ENCODE results near the gene DNAH10. TPM values are rescaled to one million over a fixed set of nuclear protein-coding genes. Genes with fewer than 3 reads are reported as not detected.

DNAH10 gene
- total RNA-seq, 1 experiment from 2014 or later = 0.74 TPM

- no peak for DNase-seq (ENCODE audit: low read depth)
- in situ Hi-C loops (cut with HindIII; ENCODE audit: low pct_unique_long_range_greater_than_20kb, low sequenced_read_pairs) = no loop called here
These were observed 67.5 kb downstream of the DNAH10 start for GRCh38 chr12:123829561-123829960.

GRCh38 chr12:123830675-123831074, 68.6 kb downstream of the DNAH10 start:
- no peak for DNase-seq (ENCODE audit: low read depth)
- in situ Hi-C loops (cut with HindIII; ENCODE audit: low pct_unique_long_range_greater_than_20kb, low sequenced_read_pairs) = no loop called here

GRCh38 chr12:123832052-123832451, 70.0 kb downstream of the DNAH10 start:
- no peak for DNase-seq (ENCODE audit: low read depth)
- in situ Hi-C loops (cut with HindIII; ENCODE audit: low pct_unique_long_range_greater_than_20kb, low sequenced_read_pairs) = no loop called here

- in situ Hi-C loops (cut with HindIII; ENCODE audit: low pct_unique_long_range_greater_than_20kb, low sequenced_read_pairs) = no loop called here
- DNase-seq (ENCODE audit: low read depth) = no peak
These were observed 71.7 kb downstream of the DNAH10 start for GRCh38 chr12:123833830-123834229.

- DNase-seq (ENCODE audit: low read depth) = no peak
- in situ Hi-C loops (cut with HindIII; ENCODE audit: low pct_unique_long_range_greater_than_20kb, low sequenced_read_pairs) = no loop called here
These were observed 72.7 kb downstream of the DNAH10 start for GRCh38 chr12:123834845-123835244.

GRCh38 chr12:123836292-123836691, 74.2 kb downstream of the DNAH10 start:
- no peak for DNase-seq (ENCODE audit: low read depth)
- in situ Hi-C loops (cut with HindIII; ENCODE audit: low pct_unique_long_range_greater_than_20kb, low sequenced_read_pairs) = no loop called here

GRCh38 chr12:123839826-123840225, 77.7 kb downstream of the DNAH10 start:
- in situ Hi-C loops (cut with HindIII; ENCODE audit: low pct_unique_long_range_greater_than_20kb, low sequenced_read_pairs) = no loop called here
- DNase-seq (ENCODE audit: low read depth) = no peak

- in situ Hi-C loops (cut with HindIII; ENCODE audit: low pct_unique_long_range_greater_than_20kb, low sequenced_read_pairs) = no loop called here
- DNase-seq (ENCODE audit: low read depth) = no peak
These were observed 78.8 kb downstream of the DNAH10 start for GRCh38 chr12:123840765-123841425.

- no peak for DNase-seq (ENCODE audit: low read depth)
- in situ Hi-C loops (cut with HindIII; ENCODE audit: low pct_unique_long_range_greater_than_20kb, low sequenced_read_pairs) = no loop called here
These were observed 82.0 kb downstream of the DNAH10 start for GRCh38 chr12:123843912-123844748.

GRCh38 chr12:123845881-123846280, 83.8 kb downstream of the DNAH10 start:
- no peak for DNase-seq (ENCODE audit: low read depth)
- in situ Hi-C loops (cut with HindIII; ENCODE audit: low pct_unique_long_range_greater_than_20kb, low sequenced_read_pairs) = no loop called here

- no peak for DNase-seq (ENCODE audit: low read depth)
- in situ Hi-C loops (cut with HindIII; ENCODE audit: low pct_unique_long_range_greater_than_20kb, low sequenced_read_pairs) = no loop called here
These were observed 84.2 kb downstream of the DNAH10 start for GRCh38 chr12:123846340-123846739.

GRCh38 chr12:123847019-123847418, 84.9 kb downstream of the DNAH10 start:
- in situ Hi-C loops (cut with HindIII; ENCODE audit: low pct_unique_long_range_greater_than_20kb, low sequenced_read_pairs) = no loop called here

GRCh38 chr12:123847876-123848275, 85.8 kb downstream of the DNAH10 start:
- DNase-seq (ENCODE audit: low read depth) = no peak
- in situ Hi-C loops (cut with HindIII; ENCODE audit: low pct_unique_long_range_greater_than_20kb, low sequenced_read_pairs) = no loop called here

More at GRCh38 chr12:123847019-123847418, 84.9 kb downstream of the DNAH10 start:
- DNase-seq (ENCODE audit: low read depth) = no peak

- in situ Hi-C loops (cut with HindIII; ENCODE audit: low pct_unique_long_range_greater_than_20kb, low sequenced_read_pairs) = no loop called here
- no peak for DNase-seq (ENCODE audit: low read depth)
These were observed 87.4 kb downstream of the DNAH10 start for GRCh38 chr12:123849517-123849916.

GRCh38 chr12:123850246-123851134, 88.4 kb downstream of the DNAH10 start:
- no peak for DNase-seq (ENCODE audit: low read depth)
- in situ Hi-C loops (cut with HindIII; ENCODE audit: low pct_unique_long_range_greater_than_20kb, low sequenced_read_pairs) = no loop called here

- in situ Hi-C loops (cut with HindIII; ENCODE audit: low pct_unique_long_range_greater_than_20kb, low sequenced_read_pairs) = no loop called here
- no peak for DNase-seq (ENCODE audit: low read depth)
These were observed 91.4 kb downstream of the DNAH10 start for GRCh38 chr12:123853396-123854070.

GRCh38 chr12:123854232-123854631, 92.1 kb downstream of the DNAH10 start:
- in situ Hi-C loops (cut with HindIII; ENCODE audit: low pct_unique_long_range_greater_than_20kb, low sequenced_read_pairs) = no loop called here
- no peak for DNase-seq (ENCODE audit: low read depth)

- in situ Hi-C loops (cut with HindIII; ENCODE audit: low pct_unique_long_range_greater_than_20kb, low sequenced_read_pairs) = no loop called here
These were observed 92.8 kb downstream of the DNAH10 start for GRCh38 chr12:123854918-123855317.

More at GRCh38 chr12:123854918-123855317, 92.8 kb downstream of the DNAH10 start:
- no peak for DNase-seq (ENCODE audit: low read depth)
